ENCODE results near the gene TANGO6. TPM values are rescaled to one million over a fixed set of nuclear protein-coding genes. Genes with fewer than 3 reads are reported as not detected.

The TANGO6 gene
- total and polyA plus RNA-seq, 7 donors, result 5.3 to 16.2 (median 12.5) TPM

- DNase-seq (no peak), ATAC-seq (no peak)
- intact Hi-C loops (cut with DNase I), result loop anchor here in 1 of 2 donors (10.0 kb wide), 1 partner anchor 117 kb away; no protein-coding TSS in a partner anchor
- 94 to 100% (median 100%) methylated on average over 1 of the region's 1 CpG for WGBS, 3 donors
- Histone ChIP-seq H3K4me3 (no peak overlapping the region), H3K9me3 (no peaks in the 10 kb centered on the region), H3K27me3 (ENCODE audit: insufficient read depth in 3 of 3, low read length in 2 of 3) (no peaks in the 10 kb centered on the region), H3K4me1 (no peaks in the 10 kb centered on the region), H3K27ac (no peak overlapping the region), H3K36me3 (ENCODE audit: insufficient read depth in 1 of 2, low read depth in 1 of 2) (no peaks in the 10 kb centered on the region)
- TF ChIP-seq CTCF (IDR thresholded peaks at IDR 0.05), result no peak
Measured at GRCh38 chr16:68997564-68997963, 154.2 kb downstream of the TANGO6 start.

- Histone ChIP-seq H3K36me3 (ENCODE audit: insufficient read depth in 1 of 2, low read depth in 1 of 2) (no peaks in the 10 kb centered on the region), H3K27ac (no peak overlapping the region), H3K9me3 (no peaks in the 10 kb centered on the region), H3K4me3 (no peak overlapping the region), H3K4me1 (no peaks in the 10 kb centered on the region), H3K27me3 (ENCODE audit: insufficient read depth in 3 of 3, low read length in 2 of 3) (no peaks in the 10 kb centered on the region)
- DNase-seq (no peak), ATAC-seq (no peak)
- WGBS, 3 donors, result 97 to 100% (median 98%) methylated on average over 1 of the region's 1 CpG
- intact Hi-C loops (cut with DNase I), result loop anchor here in 1 of 2 donors (10.0 kb wide), 1 partner anchor 116 kb away; no protein-coding TSS in a partner anchor
- no peak for TF ChIP-seq CTCF (IDR thresholded peaks at IDR 0.05)
Measured at GRCh38 chr16:68999114-68999513, 155.8 kb downstream of the TANGO6 start.

- intact Hi-C loops (cut with DNase I), result loop anchor here in 1 of 2 donors (10.0 kb wide), 1 partner anchor 111 kb away; no protein-coding TSS in a partner anchor
- Histone ChIP-seq H3K27ac (no peak overlapping the region), H3K4me1 (no peaks in the 10 kb centered on the region), H3K36me3 (ENCODE audit: insufficient read depth in 1 of 2, low read depth in 1 of 2) (no peaks in the 10 kb centered on the region), H3K4me3 (no peak overlapping the region), H3K9me3 (no peaks in the 10 kb centered on the region), H3K27me3 (ENCODE audit: insufficient read depth in 3 of 3, low read length in 2 of 3) (no peaks in the 10 kb centered on the region)
- 82 to 100% (median 90%) methylated on average over 1 of the region's 1 CpG for WGBS, 3 donors
- no peak for DNase-seq
- TF ChIP-seq CTCF (IDR thresholded peaks at IDR 0.05), result no peak
- no peak for ATAC-seq
Measured at GRCh38 chr16:69003500-69003899, 160.2 kb downstream of the TANGO6 start.

- Histone ChIP-seq H3K4me3 (no peak overlapping the region), H3K27me3 (ENCODE audit: insufficient read depth in 3 of 3, low read length in 2 of 3) (no peaks in the 10 kb centered on the region), H3K27ac (no peak overlapping the region), H3K4me1 (no peaks in the 10 kb centered on the region), H3K36me3 (ENCODE audit: insufficient read depth in 1 of 2, low read depth in 1 of 2) (no peaks in the 10 kb centered on the region), H3K9me3 (no peaks in the 10 kb centered on the region)
- no peak for ATAC-seq
- 92 to 94% (median 93%) methylated on average over 5 of the region's 5 CpGs for WGBS, 3 donors
- intact Hi-C loops (cut with DNase I), result loop anchor here in 1 of 2 donors (10.0 kb wide), 1 partner anchor 109 kb away; no protein-coding TSS in a partner anchor
- no peak for TF ChIP-seq CTCF (IDR thresholded peaks at IDR 0.05)
- DNase-seq, result no peak
Measured at GRCh38 chr16:69005641-69006355, 162.5 kb downstream of the TANGO6 start.
